GM12892 (cell line): Measurements from ENCODE around the gene NECTIN4.

Experiments used
- POLR2A ChIP-seq: IDR thresholded peaks from 2 replicates; pipeline ENCODE4 v1.6.1; 2011; ENCODE audit warnings: low read depth, low read length, control low read depth
- POLR2AphosphoS5 ChIP-seq: IDR thresholded peaks from 2 replicates; pipeline ENCODE4 v1.6.1; 2011; ENCODE audit warnings: low read depth, low read length, control low read depth
- TAF1 ChIP-seq: IDR thresholded peaks from 2 replicates; pipeline ENCODE4 v1.6.1; 2011; ENCODE audit warnings: low read depth, mild to moderate bottlenecking, control low read depth, low read length, borderline replicate concordance

- TF ChIP-seq TAF1 (no peak), POLR2A (no peak), POLR2AphosphoS5 (no peak)
These were observed 16.5 kb downstream of the NECTIN4 start for GRCh38 chr1:161072751-161073449.
